Measurements from ENCODE around the gene KIAA0753.

Gene KIAA0753

DNA sequence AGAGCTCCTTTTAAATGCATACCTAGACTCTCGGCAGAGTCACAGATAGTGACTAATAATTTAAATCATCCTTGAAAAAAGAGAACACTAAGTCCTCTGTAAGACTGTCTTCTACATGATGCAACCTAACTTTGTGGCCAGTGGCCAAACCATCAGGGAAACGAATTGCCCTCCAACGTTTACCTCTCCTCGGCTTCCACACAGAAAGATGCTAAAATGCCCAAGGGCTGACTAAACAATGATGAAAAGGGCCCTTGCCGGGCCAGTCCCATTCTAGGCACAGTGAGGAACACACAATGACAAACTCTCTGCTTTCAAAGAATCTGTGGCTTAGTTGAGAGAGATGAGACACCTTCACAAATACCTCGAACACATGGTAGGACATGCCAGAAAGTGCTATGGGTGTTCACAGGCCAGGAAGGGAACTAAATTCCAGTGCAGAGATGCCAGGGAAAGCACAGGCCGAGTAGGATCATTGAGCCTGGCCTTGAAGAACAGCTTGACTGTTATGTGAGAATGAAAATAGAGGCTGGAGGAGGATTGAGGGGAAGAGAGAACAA is 48.8 kb downstream of the KIAA0753 start:
- H3K4me2 ChIP-seq: no peak overlapping the region
- H3K9ac ChIP-seq: no peak overlapping the region
- no peaks in the 10 kb centered on the region for H3K9me3 ChIP-seq
- no peak overlapping the region for H3K4me3 ChIP-seq
- no peaks in the 10 kb centered on the region for H4K20me1 ChIP-seq
- TF ChIP-seq Cebpa-rat (IDR thresholded peaks at IDR 0.05): no peak
- H3K27ac ChIP-seq: no peak overlapping the region
- peaks cover 94% of the 10 kb centered on the region for H3K36me3 ChIP-seq
- H3K27me3 ChIP-seq: no peaks in the 10 kb centered on the region
- H3K4me1 ChIP-seq: no peaks in the 10 kb centered on the region

DNA sequence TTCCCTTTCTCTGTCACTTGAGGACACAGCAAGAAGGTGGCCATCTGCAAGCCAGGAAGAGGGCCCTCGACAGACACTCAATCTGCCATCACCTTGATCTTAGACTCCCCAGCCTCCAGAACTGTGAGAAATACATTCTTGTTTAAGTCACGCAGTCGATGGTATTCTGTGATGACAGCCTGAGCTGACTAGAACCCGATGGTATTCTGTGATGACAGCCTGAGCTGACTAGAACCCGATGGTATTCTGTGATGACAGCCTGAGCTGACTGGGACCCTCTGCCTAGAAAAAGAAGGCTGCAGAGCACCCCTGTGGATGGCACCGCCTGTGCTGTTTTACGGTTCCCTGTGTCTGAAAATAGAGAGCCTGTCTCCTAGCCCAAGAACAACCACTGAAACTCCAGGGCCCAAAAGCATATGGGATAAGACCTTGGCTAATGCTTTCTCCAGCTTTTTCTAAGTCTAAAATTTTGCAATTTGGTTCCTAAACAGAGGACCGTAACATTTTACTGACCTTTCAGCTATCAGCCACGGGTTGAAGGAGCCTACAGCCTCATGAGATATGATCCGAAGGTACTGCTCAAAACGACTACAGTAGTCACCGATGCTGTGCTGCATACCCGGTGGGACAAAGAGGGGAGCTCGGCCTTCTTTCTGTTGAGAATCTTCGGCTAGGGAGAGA is 51.1 kb downstream of the KIAA0753 start:
- no peak overlapping the region for H3K4me3 ChIP-seq
- H4K20me1 ChIP-seq: no peaks in the 10 kb centered on the region
- H3K27me3 ChIP-seq: no peaks in the 10 kb centered on the region
- H3K4me1 ChIP-seq: no peaks in the 10 kb centered on the region
- no peak overlapping the region for H3K9ac ChIP-seq
- H3K9me3 ChIP-seq: peaks cover 12% of the 10 kb centered on the region
- peaks cover 96% of the 10 kb centered on the region for H3K36me3 ChIP-seq
- TF ChIP-seq Cebpa-rat (IDR thresholded peaks at IDR 0.05): no peak
- no peak overlapping the region for H3K27ac ChIP-seq
- H3K4me2 ChIP-seq: no peak overlapping the region

DNA sequence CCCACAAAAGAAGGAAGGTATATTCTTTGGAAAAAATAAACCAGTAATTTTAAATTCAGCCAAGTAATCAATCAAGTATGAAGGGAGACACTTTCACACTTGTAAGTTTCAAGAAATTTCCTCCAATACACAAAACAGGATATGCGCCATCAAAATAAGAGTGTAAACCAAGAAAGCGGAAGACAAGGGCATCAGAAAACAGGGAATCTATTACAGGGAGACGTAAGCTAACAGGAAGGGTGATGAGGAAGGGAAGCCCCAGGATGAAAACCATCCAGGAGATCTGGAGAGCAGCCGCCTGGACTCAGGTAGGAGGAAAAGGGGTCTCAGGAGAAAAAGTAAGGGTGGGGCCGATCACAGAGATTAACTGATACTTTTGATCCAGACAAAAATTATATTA is 52.3 kb downstream of the KIAA0753 start:
- H3K36me3 ChIP-seq: peaks cover 96% of the 10 kb centered on the region
- no peak for TF ChIP-seq Cebpa-rat (IDR thresholded peaks at IDR 0.05)

DNA sequence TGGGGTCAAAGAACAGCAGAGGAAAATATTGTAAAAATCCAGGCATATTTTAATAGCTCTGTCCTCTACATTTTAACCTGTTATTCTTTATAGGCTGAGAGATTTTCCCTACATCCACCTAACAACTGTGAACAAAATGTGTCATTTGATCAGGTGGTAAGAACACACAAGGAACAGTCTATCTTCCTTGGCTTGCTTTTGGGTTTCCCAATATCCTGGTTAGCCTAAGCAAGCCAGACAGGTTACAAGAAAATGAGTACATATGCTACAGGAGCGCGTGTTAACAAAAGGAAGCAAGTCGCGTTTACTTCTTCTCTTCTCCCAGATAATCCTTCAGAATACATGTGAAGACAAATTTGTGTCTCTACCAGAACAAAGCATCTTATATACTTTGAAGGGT is 53.2 kb downstream of the KIAA0753 start:
- H3K36me3 ChIP-seq: peaks cover 93% of the 10 kb centered on the region

More for the DNA sequence above, 52.3 kb downstream of the KIAA0753 start:
- Histone ChIP-seq H3K9me3 (peaks cover 25% of the 10 kb centered on the region), H3K4me1 (no peaks in the 10 kb centered on the region), H3K27ac (no peak overlapping the region), H3K27me3 (no peaks in the 10 kb centered on the region), H3K4me2 (no peak overlapping the region), H4K20me1 (no peaks in the 10 kb centered on the region), H3K4me3 (no peak overlapping the region), H3K9ac (no peak overlapping the region)

DNA sequence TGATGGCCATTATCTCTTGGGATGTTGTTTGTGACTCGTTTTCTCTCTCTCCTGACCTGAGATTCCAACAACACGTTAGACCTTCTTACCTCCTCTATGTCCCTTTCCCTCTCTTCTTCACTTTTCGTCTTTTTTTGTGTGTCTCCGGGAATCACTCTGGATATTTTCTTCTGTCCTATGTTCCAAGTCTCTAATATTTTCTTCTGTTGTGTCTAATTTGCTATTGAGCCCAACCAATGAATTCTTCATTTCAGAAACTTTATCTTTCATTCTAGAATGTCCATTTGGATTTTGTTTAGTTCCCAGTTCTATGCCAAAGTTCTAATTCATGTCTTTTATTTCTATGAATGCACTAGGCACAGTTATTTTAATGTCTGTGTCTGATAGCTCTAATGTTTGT is 57.1 kb downstream of the KIAA0753 start:
- Histone ChIP-seq H3K4me3 (no peak overlapping the region), H3K27ac (no peak overlapping the region), H4K20me1 (no peaks in the 10 kb centered on the region), H3K27me3 (no peaks in the 10 kb centered on the region), H3K4me1 (peaks cover 9% of the 10 kb centered on the region; the same call in 1 of the 2 replicates), H3K4me2 (no peak overlapping the region), H3K36me3 (peaks cover 82% of the 10 kb centered on the region), H3K9me3 (peaks cover 26% of the 10 kb centered on the region), H3K9ac (no peak overlapping the region)
- TF ChIP-seq Cebpa-rat (IDR thresholded peaks at IDR 0.05): no peak

More for the DNA sequence above, 53.2 kb downstream of the KIAA0753 start:
- H3K27ac ChIP-seq: no peak overlapping the region
- no peaks in the 10 kb centered on the region for H3K27me3 ChIP-seq
- H3K4me1 ChIP-seq: no peaks in the 10 kb centered on the region
- H3K9me3 ChIP-seq: peaks cover 26% of the 10 kb centered on the region
- no peak overlapping the region for H3K4me3 ChIP-seq
- no peaks in the 10 kb centered on the region for H4K20me1 ChIP-seq
- no peak for TF ChIP-seq Cebpa-rat (IDR thresholded peaks at IDR 0.05)
- H3K4me2 ChIP-seq: no peak overlapping the region
- H3K9ac ChIP-seq: no peak overlapping the region

- Histone ChIP-seq H3K9ac (no peak overlapping the region), H3K4me3 (no peak overlapping the region), H3K36me3 (peaks cover 70% of the 10 kb centered on the region), H3K9me3 (peaks cover 19% of the 10 kb centered on the region; the same call in 1 of the 2 replicates), H3K4me2 (no peak overlapping the region), H3K27me3 (no peaks in the 10 kb centered on the region), H3K4me1 (peaks cover 25% of the 10 kb centered on the region), H4K20me1 (no peaks in the 10 kb centered on the region), H3K27ac (no peak overlapping the region)
- TF ChIP-seq Cebpa-rat (IDR thresholded peaks at IDR 0.05): no peak
These were observed 59.9 kb downstream of the KIAA0753 start for GRCh38 chr17:6580625-6581024.

- Histone ChIP-seq H3K9ac (no peak overlapping the region), H3K36me3 (peaks cover 48% of the 10 kb centered on the region), H3K27me3 (no peaks in the 10 kb centered on the region), H3K4me1 (peaks cover 42% of the 10 kb centered on the region), H3K27ac (no peak overlapping the region), H3K9me3 (peaks cover 5% of the 10 kb centered on the region; the same call in 1 of the 2 replicates), H4K20me1 (no peaks in the 10 kb centered on the region), H3K4me3 (no peak overlapping the region), H3K4me2 (no peak overlapping the region)
- TF ChIP-seq Cebpa-rat (IDR thresholded peaks at IDR 0.05): no peak
These were observed 62.0 kb downstream of the KIAA0753 start for GRCh38 chr17:6578491-6578890.

DNA sequence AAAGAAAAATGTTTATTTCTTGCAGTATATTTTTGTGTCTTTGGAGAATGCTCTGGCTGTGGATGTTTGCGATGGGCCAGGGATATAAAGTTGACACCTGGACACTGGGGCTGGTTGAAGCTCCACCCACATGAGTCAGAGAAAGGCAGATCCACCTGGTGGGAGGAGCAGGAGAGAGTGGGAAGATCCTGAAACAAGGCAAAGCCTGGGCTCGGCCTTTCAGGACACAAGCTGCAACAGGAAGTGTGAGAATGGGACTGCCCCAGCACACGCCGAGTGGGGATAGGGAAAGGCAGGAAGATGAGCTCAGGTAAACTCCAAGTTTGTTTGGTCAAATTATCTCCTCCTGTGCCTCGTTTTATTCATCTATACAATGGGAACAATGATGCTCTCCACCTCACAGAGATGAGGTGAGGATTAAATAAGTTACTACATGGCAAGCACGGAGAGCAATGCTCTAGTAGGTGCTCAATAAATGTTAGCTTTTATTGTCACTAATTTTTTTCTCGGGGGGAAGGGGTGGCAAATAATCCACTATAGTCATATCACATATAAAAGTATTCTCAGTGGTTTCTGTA is 62.7 kb downstream of the KIAA0753 start:
- H4K20me1 ChIP-seq: no peaks in the 10 kb centered on the region
- H3K4me3 ChIP-seq: no peak overlapping the region
- H3K27me3 ChIP-seq: no peaks in the 10 kb centered on the region
- H3K27ac ChIP-seq: no peak overlapping the region
- H3K4me1 ChIP-seq: peaks cover 42% of the 10 kb centered on the region
- TF ChIP-seq Cebpa-rat (IDR thresholded peaks at IDR 0.05): no peak
- no peak overlapping the region for H3K4me2 ChIP-seq
- no peaks in the 10 kb centered on the region for H3K9me3 ChIP-seq
- no peak overlapping the region for H3K9ac ChIP-seq
- peaks cover 48% of the 10 kb centered on the region for H3K36me3 ChIP-seq

GRCh38 chr17:6576038-6576785 is 64.3 kb downstream of the KIAA0753 start:
- peak overlapping the region; percentile 73 for H3K27ac ChIP-seq
- H3K36me3 ChIP-seq: peaks cover 38% of the 10 kb centered on the region
- peaks cover 42% of the 10 kb centered on the region for H3K4me1 ChIP-seq
- H3K9me3 ChIP-seq: no peaks in the 10 kb centered on the region
- no peak for TF ChIP-seq Cebpa-rat (IDR thresholded peaks at IDR 0.05)
- peak overlapping the region; percentile 81 for H3K4me2 ChIP-seq
- peak overlapping the region; percentile 39; the same call in 1 of the 2 replicates for H3K9ac ChIP-seq
- H4K20me1 ChIP-seq: no peaks in the 10 kb centered on the region
- no peak overlapping the region for H3K4me3 ChIP-seq
- H3K27me3 ChIP-seq: no peaks in the 10 kb centered on the region

GRCh38 chr17:6575596-6575988 is 64.9 kb downstream of the KIAA0753 start:
- Histone ChIP-seq H3K4me2 (peak overlapping the region; percentile 81), H3K9me3 (no peaks in the 10 kb centered on the region), H3K27ac (peak overlapping the region; percentile 73), H3K36me3 (peaks cover 38% of the 10 kb centered on the region), H3K4me1 (peaks cover 45% of the 10 kb centered on the region), H4K20me1 (no peaks in the 10 kb centered on the region), H3K4me3 (peak overlapping the region; percentile 52), H3K9ac (peak overlapping the region; percentile 39), H3K27me3 (no peaks in the 10 kb centered on the region)
- no peak for TF ChIP-seq Cebpa-rat (IDR thresholded peaks at IDR 0.05)
